H1 (cell line): ENCODE measurements around the gene PIGS. TPM values are rescaled to one million over a fixed set of nuclear protein-coding genes. Genes with fewer than 3 reads are reported as not detected.

Source experiments
- BCL11A ChIP-seq, 2 experiments: IDR thresholded peaks; one replicate each; pipeline ENCODE4 v1.6.1; 2011; ENCODE audit warnings: low read depth in 2 of 2, low read length in 2 of 2, mild to moderate bottlenecking in 2 of 2
- MAFK ChIP-seq: IDR thresholded peaks from 2 replicates; pipeline ENCODE4 v1.6.1; 2012; ENCODE audit warnings: low read depth, mild to moderate bottlenecking, improper control_type of control experiment, low read length
- MAX ChIP-seq: IDR thresholded peaks from 2 replicates; pipeline ENCODE4 v1.6.1; 2012; ENCODE audit warnings: inconsistent platforms
- SP1 ChIP-seq: IDR thresholded peaks from 2 replicates; pipeline ENCODE4 v1.6.1; 2011; ENCODE audit warnings: low read depth, low read length
- SP4 ChIP-seq: IDR thresholded peaks from 2 replicates; pipeline ENCODE4 v1.6.1; 2012; ENCODE audit warnings: low read length, inconsistent platforms
- TAF1 ChIP-seq: IDR thresholded peaks from 2 replicates; pipeline ENCODE4 v1.6.1; 2011; ENCODE audit warnings: mild to moderate bottlenecking, low read depth, low read length
- polyA plus RNA-seq, 7 experiments: library from polyadenylated mRNA; depleted of rRNA in 3 of 7; stranded (reverse) in 5 of 7; unstranded in 2 of 7; fragments of >200 nt in 5 of 7; fragments of 200-250 nt in 2 of 7; gene quantifications; 1 replicate in 5 of 7; 2 replicates in 1 of 7; 4 replicates in 1 of 7; pipeline versions ENCODE4 v1.2.1 to v1.2.3, GENCODE V29; 2011 to 2013; ENCODE audit warnings: missing spikeins in 2 of 7, mixed read lengths in 2 of 7
- total RNA-seq: library from RNA; stranded (reverse); fragmentation: NEBNext Ultra II Directional; extraction: Animal tissue kit (Norgen Biotek cat#: 25700); gene quantifications from 2 replicates; pipeline ENCODE4 v1.2.1, GENCODE V29; 2021

The PIGS gene
- total and polyA plus RNA-seq, 2 of the 8 experiments (the other 6 are each of a cell fraction or from before 2014, with no cell fraction given), result 44.3 to 50.6 TPM

- TF ChIP-seq MAFK (no peak), SP1 (no peak), SP4 (no peak), TAF1 (no peak), BCL11A (IDR thresholded peaks at IDR 0.05; ENCODE audit: low read depth in 2 of 2, low read length in 2 of 2) (no peak), MAX (no peak)
- TF ChIP-seq, all 59 proteins: peak for 0
These were observed 41.1 kb downstream of the PIGS start (continued) for GRCh38 chr17:28530250-28530649.
